Skin epidermis (tissue), 12 donors: ENCODE measurements around the gene GDF7.
A peak's percentile ranks its signal among the peaks of the same experiment; 100 is the strongest.

ENCODE experiments used
- H3K27ac ChIP-seq, 21 experiments: fragments of 200-600 bp; sonication (generic) in 11 of 21; one replicate each; pipeline ENCODE4 v1.5.0; 2020; ENCODE audit warnings: mild to moderate bottlenecking in 3 of 21, inconsistent platforms in 2 of 21, moderate library complexity in 2 of 21
- H3K4me3 ChIP-seq, 7 experiments: fragments of 200-600 bp; sonication (generic) in 2 of 7; one replicate each; pipeline ENCODE4 v1.5.0; 2020; ENCODE audit warnings: inconsistent platforms in 2 of 7, mild to moderate bottlenecking in 2 of 7, moderate library complexity in 1 of 7

The GDF7 gene

GRCh38 chr2:20626698-20627513 lies 40.0 kb upstream of the GDF7 start:
- Histone ChIP-seq H3K27ac (peak overlapping the region in 2 of 21 experiments; percentile 4 to 33), H3K4me3 (no peak overlapping the region)

DNA sequence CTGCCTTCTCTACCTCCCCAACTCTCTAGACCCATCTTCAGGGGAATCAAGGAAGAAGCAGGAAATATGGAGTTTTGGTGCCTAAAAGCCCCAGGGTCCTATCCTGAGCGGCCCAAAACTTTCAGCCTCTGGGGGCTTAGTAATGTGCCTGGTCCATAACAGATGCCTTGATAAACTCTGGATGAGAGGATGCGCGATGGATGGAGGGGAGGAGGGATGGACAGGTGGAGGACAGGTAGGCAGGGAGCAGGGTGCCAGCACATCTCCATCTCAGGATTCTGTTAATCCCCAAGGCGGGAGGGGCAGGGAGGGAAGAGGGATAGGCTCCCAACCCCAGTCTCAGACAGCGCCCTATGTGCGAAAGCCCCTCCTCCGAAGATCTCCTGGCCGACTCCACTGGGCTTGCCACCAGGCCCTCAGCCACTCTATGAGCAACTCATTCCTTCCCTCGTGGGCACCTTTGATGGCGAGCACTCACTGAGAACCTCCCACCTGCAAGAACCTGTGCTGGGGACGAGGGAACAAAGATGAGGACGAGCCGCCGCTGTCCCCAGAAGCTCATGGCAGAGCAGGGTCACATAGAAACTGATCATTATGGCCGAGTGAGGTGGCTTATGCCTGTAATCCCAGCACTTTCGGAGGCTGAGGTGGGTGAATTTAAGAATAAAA lies 39.1 kb upstream of the GDF7 start:
- H3K4me3 ChIP-seq, result no peak overlapping the region
- H3K27ac ChIP-seq, result no peak overlapping the region

GRCh38 chr2:20629181-20629580 lies 37.8 kb upstream of the GDF7 start:
- no peak overlapping the region for H3K4me3 ChIP-seq
- H3K27ac ChIP-seq, result no peak overlapping the region

GRCh38 chr2:20629581-20630171 lies 37.3 kb upstream of the GDF7 start:
- Histone ChIP-seq H3K4me3 (no peak overlapping the region), H3K27ac (no peak overlapping the region)

DNA sequence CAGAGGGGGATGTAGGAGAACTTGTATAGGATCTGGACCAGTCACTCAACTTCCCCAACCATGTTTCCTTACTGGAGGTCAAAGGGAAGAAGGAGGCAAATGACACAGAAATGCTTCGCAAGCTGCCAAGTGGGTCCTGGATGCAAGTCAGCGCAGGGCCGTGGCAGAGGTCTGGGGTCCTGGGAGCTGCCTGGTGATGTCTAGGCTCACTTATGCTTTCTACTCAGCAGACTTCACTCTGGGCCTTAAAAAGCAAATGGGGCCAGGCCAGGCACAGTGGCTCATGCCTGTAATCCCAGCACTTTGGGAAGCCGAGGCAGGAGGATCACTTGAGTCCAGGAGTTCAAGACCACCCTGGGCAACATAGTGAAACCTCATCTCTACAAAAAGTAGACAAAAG lies 36.0 kb upstream of the GDF7 start:
- Histone ChIP-seq H3K4me3 (no peak overlapping the region), H3K27ac (no peak overlapping the region)

GRCh38 chr2:20631617-20632307 lies 35.2 kb upstream of the GDF7 start:
- Histone ChIP-seq H3K27ac (no peak overlapping the region), H3K4me3 (no peak overlapping the region)

DNA sequence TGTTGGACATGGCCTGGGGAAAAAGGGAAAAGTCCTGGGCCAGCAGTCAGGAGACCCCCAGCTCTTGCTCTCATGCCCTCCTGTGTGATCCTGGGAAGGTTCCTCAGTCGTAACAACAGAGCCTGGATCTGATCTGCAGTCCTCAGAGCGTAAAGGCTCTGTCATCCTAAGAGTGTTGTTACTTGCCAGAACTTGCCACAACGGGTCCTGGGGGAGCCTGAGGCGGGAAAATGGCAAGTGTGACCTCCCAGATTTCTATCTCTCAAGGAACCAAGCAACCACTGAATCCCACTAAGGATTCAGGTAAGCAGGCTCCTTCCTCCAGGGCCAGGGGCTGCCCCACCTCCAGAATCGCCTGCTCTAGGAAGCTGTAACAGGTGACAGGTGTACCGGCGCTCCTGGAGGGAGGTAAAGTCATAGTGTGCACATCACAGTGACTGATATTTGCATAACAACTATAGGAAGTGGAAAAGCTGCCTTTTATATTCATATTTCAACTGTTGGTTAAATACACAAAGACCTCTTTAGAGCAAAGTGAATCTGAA lies 34.4 kb upstream of the GDF7 start:
- no peak overlapping the region for H3K27ac ChIP-seq
- no peak overlapping the region for H3K4me3 ChIP-seq

DNA sequence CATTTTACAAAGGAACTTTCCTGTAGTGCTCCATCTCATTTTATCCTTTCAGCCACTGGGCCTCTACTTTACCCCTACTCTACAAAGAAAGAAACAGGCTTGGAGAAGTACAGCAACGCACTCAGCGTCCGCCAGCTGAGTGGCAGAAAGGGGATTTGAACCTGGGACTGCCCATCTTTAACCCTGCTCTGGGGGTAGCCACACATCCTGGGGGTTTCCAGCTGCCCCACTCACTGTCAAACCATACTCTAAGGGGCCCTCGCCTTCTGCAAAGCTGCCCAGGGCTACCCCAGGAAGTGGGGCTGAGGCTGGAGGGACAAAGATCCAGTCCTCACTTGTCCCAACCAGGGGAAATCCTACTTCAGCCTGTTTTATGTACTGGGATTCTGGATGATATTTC lies 33.9 kb upstream of the GDF7 start:
- Histone ChIP-seq H3K27ac (no peak overlapping the region), H3K4me3 (no peak overlapping the region)

DNA sequence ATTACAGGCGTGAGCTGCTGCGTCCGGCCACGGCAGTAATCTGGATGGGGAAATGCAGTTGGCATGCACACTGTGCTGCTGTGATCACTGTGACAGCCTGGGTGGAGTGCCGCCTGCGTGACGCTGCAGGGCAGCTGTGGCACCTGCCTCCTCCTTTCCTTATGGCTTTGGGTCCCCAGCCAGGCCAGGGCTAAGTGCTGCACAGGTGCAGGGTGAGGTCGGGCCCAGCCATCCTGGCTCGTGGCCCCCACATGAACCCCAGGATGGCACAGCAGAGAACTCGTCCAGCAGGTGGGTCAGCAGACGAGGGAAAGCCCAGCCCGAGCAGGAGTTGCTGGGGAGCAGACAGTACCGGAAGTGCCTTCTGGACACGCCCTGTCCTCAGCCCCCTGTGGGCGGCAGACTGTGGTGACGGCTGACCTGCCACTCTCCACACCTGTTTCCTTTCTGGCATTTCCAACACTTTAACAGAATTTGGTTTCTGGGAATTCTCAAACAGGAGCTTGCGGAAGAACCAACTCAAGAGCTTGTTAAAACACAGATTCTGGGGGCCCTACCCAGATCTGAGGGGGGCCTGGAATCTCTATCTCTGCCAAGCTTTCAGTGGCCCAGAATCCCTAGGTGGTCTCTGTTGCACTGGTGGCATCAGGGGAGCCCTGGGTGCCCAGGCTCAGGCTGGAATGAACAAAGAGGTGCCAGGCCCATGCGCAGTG lies 33.0 kb upstream of the GDF7 start:
- Histone ChIP-seq H3K4me3 (no peak overlapping the region), H3K27ac (peak overlapping the region in 6 of 21 experiments; percentile 4 to 63 (median 44))

DNA sequence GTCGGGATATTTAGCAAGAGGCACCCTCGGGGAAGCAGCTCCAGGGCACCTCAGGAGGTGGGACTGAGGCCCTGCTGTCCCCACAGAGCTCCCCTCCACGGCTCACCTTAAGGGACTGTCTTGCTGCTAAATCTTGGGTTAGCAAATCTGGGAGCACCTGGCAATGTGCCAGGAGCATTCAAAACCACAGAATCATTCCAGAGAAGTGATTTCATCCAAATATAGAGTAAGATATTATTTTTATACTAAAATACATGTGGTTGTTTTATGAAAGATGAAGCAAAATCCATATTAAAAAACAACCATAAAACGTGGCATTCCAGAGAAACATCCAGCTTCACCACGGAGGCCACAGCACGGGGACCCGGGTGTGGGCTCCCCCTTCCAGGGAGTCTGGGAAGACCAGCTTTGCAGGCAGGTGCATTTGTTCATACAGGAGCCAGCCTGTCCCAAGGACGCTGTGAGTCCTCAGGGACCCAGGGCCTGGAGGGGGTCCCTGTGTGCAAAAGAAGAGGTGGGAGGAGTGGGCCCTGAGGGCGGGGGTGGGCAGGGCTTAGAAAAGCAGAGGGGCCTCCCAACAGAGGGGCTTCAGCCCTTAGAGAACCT lies 32.3 kb upstream of the GDF7 start:
- H3K4me3 ChIP-seq, result no peak overlapping the region
- peak overlapping the region in 5 of 21 experiments; percentile 27 to 63 (median 45) for H3K27ac ChIP-seq

DNA sequence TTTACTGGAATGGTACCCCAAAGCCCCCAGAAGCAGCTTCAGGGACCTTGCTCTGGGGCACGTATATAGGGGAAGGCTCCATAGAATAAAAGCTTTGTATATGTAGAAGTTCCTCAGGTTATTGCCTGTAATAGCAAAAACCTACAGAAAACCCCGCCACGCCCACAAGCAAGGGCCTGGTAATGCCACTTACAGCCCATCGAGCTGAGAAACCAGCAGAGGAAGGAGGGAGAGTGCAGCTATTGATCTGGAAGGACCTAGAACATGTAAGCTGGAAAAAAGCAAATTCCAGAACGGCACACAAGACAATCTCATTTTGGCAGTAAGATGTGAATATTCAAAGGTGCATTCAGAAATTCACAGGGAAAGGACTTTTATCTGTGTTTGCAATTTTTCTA lies 31.8 kb upstream of the GDF7 start:
- no peak overlapping the region for H3K4me3 ChIP-seq
- H3K27ac ChIP-seq, result peak overlapping the region in 4 of 21 experiments; percentile 27 to 63 (median 36)

DNA sequence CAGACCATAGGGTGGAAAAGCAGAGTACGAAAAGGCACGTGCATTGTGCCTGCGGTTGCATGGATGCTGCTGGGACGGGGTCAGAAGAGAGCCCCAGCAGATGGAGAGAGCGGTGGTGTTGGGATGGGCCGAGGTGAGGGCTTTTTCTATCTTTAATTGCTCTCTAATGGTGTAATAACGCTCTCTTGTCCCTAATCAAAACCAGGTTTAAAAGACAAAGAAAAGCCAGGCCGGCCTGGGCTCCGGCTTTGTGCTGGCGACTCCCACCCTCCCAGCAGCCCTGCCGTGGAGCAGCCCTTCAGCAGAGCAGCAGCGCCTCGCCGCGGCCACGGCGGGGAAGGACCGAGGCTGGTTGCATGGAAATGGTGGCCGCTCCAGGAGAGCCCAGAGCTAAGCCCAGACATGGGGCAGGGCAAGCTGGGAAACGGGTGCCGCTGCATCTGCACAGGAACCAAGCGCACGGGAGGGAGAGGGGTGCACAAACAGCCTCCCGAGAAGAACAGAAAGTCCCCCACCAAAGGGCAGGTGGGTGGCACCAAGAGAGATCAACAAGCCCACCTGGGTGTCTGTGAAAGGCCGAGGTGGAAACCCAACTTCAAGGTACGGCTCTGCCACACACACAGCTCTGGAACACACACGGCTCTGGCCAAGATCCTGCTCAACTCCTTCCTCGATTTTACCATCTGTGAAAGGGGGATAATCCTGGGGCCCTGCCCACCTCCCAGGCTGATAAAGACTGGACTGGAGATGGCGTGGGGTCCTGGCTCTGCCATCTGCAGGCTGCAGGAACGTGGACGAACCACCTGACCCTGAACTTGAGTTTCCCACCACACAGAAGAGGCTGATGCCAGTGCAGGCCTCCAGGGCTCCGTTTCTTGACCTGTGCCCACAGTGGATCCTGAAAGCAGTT lies 31.0 kb upstream of the GDF7 start:
- Histone ChIP-seq H3K27ac (peak overlapping the region in 6 of 21 experiments; percentile 4 to 63 (median 22)), H3K4me3 (no peak overlapping the region)

DNA sequence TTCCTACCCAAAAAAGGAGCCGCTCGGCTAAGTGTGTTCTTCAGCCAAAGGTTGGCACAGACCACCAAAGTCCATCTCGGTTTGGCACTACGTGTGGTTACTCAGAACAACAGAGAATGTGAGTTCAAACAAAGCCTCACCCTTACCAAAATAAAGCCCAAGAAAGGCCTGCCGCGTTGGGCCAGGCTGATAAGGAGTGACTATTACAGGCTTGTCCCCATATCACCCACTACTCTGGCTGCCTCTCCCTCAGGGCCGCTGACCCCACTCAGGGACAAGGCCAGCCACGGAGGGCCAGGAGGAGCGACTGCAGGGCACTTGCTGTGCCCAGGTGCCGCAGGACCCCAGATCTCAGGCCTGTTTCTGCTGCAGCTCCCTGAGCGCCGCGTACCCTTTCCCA lies 29.8 kb upstream of the GDF7 start:
- Histone ChIP-seq H3K4me3 (no peak overlapping the region), H3K27ac (peak overlapping the region in 2 of 21 experiments; percentile 10 to 11)

DNA sequence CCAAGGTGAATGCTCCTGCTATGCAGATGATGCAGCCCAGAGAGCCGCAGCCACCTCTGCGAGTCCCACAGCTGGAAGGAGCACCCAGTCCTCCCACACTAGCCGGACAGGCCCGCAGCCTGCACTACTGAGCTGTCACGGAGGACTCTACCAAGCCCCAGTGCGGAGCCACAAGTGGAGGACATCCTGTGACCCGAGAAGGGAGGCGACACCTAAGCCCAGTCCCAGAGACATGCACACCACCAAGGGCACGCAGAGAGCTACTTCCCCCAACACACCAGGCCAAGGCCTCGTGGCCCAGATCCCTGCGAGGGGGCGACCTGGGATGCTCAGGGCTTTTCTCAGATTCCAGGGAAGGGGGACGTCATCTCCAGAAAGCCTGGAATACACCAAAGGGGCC lies 28.9 kb upstream of the GDF7 start:
- Histone ChIP-seq H3K27ac (peak overlapping the region in 1 of 21 experiments; percentile 11), H3K4me3 (no peak overlapping the region)

GRCh38 chr2:20638646-20639430 lies 28.1 kb upstream of the GDF7 start:
- Histone ChIP-seq H3K4me3 (no peak overlapping the region), H3K27ac (no peak overlapping the region)

DNA sequence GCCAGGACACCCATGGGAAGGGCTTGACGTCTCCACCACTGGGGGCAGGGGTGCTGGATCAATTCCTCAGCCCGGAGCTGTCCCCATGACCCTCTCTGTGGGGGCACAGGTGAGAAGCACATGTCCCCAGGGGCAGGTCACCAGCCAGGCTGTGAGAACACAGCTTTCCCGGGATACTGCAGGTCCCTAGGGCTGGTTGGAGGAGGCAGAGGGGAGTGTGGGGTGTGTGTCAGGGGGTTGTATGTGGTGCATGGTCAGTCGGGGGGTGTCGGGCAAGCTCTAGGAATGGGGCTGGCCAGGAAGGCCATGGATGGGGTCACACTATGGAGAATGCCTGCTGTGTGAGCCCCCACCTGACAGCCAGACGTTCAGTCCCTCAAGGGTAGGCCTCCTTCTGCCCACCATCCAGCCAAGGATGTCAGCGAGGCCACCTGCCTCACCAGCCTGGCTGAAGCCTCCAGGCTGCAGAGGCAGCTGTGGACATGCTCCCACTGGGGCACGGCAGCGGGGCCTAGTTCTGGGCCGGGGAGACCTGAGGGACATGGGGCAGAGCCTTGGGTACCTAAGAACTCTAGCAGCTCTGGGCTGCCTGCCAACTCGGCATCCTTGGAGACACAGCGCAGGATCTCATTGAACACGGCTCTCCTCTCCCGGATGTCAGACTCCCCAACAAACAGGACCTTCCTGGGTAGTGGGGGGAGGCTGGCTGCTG lies 26.4 kb upstream of the GDF7 start:
- Histone ChIP-seq H3K27ac (peak overlapping the region in 2 of 21 experiments; percentile 10 to 12), H3K4me3 (no peak overlapping the region)
